ENCODE data around the gene PIWIL1.

- TF ChIP-seq CTCF (IDR thresholded peaks at IDR 0.05), result no peak
- no peak for TF ChIP-seq POLR2A (IDR thresholded peaks at IDR 0.05)
Observed at GRCh38 chr12:130301559-130301958, 36.1 kb upstream of the PIWIL1 start.

Data from upper lobe of left lung (tissue), 4 donors.